HG02885 (cell line): Measurements from ENCODE around the gene EPN1.

ENCODE experiments used
- ATAC-seq: cut with Tn5 transposase; IDR thresholded peaks from one replicate; pipeline ENCODE4 v1.9.1; 2021; ENCODE audit warnings: mild to moderate bottlenecking; ENCODE audit not compliant: unreplicated experiment, poor library complexity

EPN1 gene

GRCh38 chr19:55676889-55677505 is 2.0 kb downstream of the EPN1 start:
- ATAC-seq = no peak

GRCh38 chr19:55677572-55678028 is 2.6 kb downstream of the EPN1 start:
- ATAC-seq = no peak

GRCh38 chr19:55678121-55678671 is 3.2 kb downstream of the EPN1 start:
- ATAC-seq = peak; percentile 74

GRCh38 chr19:55679343-55680257 is 4.6 kb downstream of the EPN1 start:
- no peak for ATAC-seq

- ATAC-seq = no peak
These were observed 5.5 kb downstream of the EPN1 start for GRCh38 chr19:55680339-55681130.

- no peak for ATAC-seq
These were observed 6.4 kb downstream of the EPN1 start for GRCh38 chr19:55681131-55682092.

- no peak for ATAC-seq
These were observed 8.6 kb downstream of the EPN1 start for GRCh38 chr19:55683449-55684261.

- no peak for ATAC-seq
These were observed 10.1 kb downstream of the EPN1 start for GRCh38 chr19:55684946-55685681.

GRCh38 chr19:55685776-55686175 is 10.8 kb downstream of the EPN1 start:
- ATAC-seq = no peak

GRCh38 chr19:55686311-55687050 is 11.5 kb downstream of the EPN1 start:
- ATAC-seq = no peak

GRCh38 chr19:55687281-55688201 is 12.5 kb downstream of the EPN1 start:
- ATAC-seq = no peak

- ATAC-seq = no peak
These were observed 13.6 kb downstream of the EPN1 start for GRCh38 chr19:55688422-55689218.

- ATAC-seq = no peak
These were observed 14.5 kb downstream of the EPN1 start for GRCh38 chr19:55689411-55690108.

GRCh38 chr19:55690109-55690768 is 15.2 kb downstream of the EPN1 start:
- ATAC-seq = no peak
